Measurements from ENCODE around the gene NACAD.

Gene NACAD, protein sequence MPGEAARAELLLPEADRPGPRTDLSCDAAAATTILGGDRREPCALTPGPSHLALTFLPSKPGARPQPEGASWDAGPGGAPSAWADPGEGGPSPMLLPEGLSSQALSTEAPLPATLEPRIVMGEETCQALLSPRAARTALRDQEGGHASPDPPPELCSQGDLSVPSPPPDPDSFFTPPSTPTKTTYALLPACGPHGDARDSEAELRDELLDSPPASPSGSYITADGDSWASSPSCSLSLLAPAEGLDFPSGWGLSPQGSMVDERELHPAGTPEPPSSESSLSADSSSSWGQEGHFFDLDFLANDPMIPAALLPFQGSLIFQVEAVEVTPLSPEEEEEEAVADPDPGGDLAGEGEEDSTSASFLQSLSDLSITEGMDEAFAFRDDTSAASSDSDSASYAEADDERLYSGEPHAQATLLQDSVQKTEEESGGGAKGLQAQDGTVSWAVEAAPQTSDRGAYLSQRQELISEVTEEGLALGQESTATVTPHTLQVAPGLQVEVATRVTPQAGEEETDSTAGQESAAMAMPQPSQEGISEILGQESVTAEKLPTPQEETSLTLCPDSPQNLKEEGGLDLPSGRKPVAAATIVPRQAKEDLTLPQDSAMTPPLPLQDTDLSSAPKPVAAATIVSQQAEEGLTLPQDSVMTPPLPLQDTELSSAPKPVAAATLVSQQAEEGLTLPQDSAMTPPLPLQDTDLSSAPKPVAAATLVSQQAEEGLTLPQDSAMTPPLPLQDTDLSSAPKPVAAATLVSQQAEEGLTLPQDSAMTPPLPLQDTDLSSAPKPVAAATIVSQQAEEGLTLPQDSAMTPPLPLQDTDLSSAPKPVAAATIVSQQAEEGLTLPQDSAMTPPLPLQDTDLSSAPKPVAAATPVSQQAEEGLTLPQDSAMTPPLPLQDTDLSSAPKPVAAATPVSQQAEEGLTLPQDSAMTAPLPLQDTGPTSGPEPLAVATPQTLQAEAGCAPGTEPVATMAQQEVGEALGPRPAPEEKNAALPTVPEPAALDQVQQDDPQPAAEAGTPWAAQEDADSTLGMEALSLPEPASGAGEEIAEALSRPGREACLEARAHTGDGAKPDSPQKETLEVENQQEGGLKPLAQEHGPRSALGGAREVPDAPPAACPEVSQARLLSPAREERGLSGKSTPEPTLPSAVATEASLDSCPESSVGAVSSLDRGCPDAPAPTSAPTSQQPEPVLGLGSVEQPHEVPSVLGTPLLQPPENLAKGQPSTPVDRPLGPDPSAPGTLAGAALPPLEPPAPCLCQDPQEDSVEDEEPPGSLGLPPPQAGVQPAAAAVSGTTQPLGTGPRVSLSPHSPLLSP (N-terminal part only)

GRCh38 chr7:45088821-45089340, at the start of gene NACAD:
TSS of gene NACAD (minus strand) at chr7:45088969. CDS start at chr7:45088894, 75 bp downstream.
- peak; percentile 69 for DNase-seq (ENCODE audit: insufficient read length, low spot score)
- peak; percentile 81 for FAIRE-seq

DNA sequence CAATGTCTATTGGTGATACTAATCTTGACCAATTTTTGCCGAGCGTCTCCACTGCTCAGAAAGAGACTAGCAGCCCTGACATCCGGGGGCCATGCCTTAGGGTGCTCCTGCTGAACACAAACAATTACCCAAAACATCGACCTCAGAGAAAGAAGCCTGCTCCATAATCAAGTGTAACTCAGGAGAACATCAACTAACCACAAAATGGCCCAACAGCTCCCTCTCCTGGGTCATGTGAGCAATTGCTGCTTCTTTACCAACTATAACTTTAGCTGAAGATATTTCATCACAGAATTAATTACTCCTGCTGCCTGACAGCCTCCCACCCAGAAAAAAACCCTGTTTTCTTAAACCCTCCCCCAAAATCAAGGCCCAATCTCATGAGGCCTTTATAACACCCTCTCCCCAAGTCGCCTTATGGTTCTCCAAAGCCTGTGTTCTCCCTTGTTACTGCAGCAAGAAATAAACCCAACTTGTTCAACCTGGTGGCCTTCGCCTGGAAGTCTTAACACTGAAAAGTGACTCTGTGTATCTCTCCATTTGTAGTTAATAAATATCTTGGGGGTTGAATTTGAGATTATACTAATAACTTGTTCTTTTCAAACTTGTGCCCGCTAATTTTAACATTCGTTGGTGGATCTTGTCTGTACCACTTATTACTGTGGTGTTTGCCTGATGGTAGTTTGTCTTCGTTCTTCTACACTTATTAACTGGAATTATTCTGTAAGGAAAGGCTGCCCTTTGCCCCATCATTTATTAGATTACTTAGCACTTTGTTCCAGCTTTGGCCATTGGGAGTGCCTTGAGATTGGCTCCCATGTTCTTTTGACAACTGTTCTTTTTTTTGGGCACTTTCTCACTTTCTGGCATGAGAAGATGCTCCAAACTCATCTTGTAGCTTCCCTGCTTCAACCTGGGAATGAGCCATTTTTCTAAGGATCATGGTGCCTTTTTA, 47.6 kb upstream of the NACAD start:
- FAIRE-seq (no peak), DNase-seq (ENCODE audit: insufficient read length, low spot score) (peak; percentile 89)

DNA sequence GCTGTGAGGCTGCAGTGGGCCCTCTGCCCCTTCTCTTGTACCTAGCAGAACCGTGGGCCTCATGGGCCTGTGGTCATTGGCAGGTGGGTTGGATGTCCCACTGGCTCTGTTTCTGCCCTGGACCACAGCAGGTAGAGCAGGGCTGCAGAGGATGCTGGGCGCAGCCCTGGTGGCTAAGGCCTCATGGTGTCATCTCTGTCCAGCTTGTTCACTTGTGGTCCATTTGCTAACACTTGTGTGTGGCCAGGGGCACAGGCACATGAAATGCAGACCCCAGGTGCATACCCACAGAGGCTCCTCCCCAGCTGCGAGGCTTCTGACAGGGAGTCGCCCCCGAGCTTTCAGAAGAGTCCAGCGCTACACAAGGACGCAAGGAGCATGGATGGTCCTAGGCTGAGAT, 45.1 kb upstream of the NACAD start:
- FAIRE-seq (no peak), DNase-seq (ENCODE audit: insufficient read length, low spot score) (no peak)

DNA sequence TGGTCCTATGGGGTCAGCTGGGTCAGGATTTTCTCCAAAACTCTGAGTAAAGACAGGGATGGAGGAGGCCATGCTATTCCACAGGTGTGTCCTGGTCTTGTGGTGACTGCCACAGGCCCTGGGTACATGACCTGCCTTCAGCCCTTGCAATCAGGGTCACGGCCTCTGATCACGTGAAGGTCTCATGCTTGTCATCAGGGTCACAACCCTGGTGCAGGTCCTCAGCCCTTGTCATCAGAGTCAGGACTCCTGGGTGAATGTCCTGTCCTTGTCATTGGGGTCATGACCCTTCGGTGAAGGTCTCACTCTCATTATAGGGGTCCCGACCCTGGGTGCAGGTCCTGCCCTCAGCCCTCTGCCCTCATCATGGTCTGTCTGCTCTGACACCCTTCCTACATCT, 44.6 kb upstream of the NACAD start:
- FAIRE-seq: no peak
- DNase-seq (ENCODE audit: insufficient read length, low spot score): no peak

DNA sequence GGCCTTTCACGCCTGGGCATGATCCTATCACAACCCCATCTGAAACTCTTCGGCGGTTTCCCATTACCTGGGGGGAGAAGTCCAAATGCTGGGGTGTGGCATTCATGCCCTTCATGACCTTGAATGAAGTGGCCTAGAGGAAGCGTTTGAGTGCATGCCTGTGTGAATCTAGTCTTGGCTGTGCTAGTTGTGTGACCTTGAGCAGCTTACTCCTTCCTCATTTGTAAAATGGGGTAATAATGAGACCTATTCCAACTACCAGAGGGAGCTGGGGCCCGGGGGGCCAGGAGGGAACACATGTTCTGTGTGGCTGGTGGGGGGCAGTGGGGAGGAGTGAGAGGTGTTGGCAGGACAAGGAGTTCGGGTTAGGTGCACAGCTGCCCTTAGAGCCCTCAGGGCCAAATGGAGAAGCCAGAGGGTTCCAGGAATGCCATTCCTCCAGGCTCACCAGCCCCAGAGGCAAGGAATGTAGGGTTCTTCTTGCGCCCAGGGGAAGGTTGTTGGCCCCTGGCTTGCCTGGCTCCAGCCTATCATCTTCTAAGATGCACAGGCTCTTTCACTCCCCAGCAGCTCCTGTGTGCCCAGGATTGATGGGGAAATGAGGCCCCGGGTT, 44.0 kb upstream of the NACAD start:
- no peak for DNase-seq (ENCODE audit: insufficient read length, low spot score)
- FAIRE-seq: no peak

DNA sequence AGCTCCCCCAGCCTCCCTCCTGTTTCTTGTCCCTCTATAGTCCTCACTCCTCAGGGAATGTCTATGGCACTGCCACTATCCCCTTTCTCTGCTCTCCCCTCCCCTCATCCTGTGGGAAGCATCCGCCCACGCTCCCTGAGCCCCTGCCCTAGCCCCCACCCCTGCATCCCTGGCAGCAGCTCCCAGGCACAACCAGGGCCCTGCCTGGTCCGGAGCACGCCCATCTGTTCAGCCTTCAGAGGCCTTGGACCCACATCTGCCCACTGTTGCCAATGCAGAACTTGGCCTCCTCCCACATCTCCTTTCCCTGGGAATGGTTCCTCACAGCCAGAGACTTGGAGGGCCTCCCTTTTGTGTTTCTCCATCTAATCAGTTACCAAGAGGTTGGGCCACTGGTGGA, 43.1 kb upstream of the NACAD start:
- no peak for FAIRE-seq
- no peak for DNase-seq (ENCODE audit: insufficient read length, low spot score)

- FAIRE-seq (no peak), DNase-seq (ENCODE audit: insufficient read length, low spot score) (no peak)
Measured at GRCh38 chr7:45130910-45131309, 42.1 kb upstream of the NACAD start.

- DNase-seq (ENCODE audit: insufficient read length, low spot score): no peak
- no peak for FAIRE-seq
Measured at GRCh38 chr7:45129906-45130305, 41.1 kb upstream of the NACAD start.

GRCh38 chr7:45129181-45129800, 40.5 kb upstream of the NACAD start:
- DNase-seq (ENCODE audit: insufficient read length, low spot score): no peak
- no peak for FAIRE-seq

- FAIRE-seq: no peak
- DNase-seq (ENCODE audit: insufficient read length, low spot score): no peak
Measured at GRCh38 chr7:45126920-45127319, 38.2 kb upstream of the NACAD start.

GRCh38 chr7:45126201-45126600, 37.4 kb upstream of the NACAD start:
- no peak for FAIRE-seq

DNA sequence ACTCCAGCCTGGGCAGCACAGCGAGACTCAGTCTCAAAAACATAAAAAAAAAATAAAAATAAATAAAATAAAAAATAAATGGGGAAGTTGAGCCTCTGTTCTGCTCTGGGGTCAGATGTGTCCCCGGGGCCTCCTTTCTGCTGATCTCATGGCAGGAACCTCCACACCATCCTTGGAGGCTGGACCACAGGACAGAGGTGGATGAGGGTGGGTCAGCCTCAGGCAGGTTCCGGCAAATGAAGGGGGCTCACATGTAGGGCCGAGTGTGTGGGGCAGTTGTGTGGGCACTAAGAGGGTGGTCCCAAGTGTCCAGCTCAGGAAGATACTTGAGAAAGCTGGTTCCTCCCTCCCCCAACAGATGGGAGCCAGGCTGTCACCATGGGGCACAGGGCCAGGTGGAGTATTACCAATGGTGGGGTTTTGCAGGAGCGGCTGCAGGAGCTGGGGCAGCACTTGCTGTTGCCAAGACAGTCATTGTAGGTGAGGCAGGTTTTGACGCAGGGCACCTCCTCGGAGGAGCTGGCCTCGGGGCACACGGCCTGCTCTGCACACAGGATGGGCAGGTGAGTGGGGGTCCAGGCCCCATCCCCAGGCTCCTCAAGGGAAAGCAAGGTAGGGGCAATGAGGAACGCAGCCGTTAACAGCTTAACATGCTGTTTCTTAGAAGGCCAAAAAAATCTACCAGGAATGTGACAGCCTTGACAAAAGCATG, 36.6 kb upstream of the NACAD start:
- DNase-seq (ENCODE audit: insufficient read length, low spot score): no peak
- no peak for FAIRE-seq

More at GRCh38 chr7:45126201-45126600, 37.4 kb upstream of the NACAD start:
- no peak for DNase-seq (ENCODE audit: insufficient read length, low spot score)

DNA sequence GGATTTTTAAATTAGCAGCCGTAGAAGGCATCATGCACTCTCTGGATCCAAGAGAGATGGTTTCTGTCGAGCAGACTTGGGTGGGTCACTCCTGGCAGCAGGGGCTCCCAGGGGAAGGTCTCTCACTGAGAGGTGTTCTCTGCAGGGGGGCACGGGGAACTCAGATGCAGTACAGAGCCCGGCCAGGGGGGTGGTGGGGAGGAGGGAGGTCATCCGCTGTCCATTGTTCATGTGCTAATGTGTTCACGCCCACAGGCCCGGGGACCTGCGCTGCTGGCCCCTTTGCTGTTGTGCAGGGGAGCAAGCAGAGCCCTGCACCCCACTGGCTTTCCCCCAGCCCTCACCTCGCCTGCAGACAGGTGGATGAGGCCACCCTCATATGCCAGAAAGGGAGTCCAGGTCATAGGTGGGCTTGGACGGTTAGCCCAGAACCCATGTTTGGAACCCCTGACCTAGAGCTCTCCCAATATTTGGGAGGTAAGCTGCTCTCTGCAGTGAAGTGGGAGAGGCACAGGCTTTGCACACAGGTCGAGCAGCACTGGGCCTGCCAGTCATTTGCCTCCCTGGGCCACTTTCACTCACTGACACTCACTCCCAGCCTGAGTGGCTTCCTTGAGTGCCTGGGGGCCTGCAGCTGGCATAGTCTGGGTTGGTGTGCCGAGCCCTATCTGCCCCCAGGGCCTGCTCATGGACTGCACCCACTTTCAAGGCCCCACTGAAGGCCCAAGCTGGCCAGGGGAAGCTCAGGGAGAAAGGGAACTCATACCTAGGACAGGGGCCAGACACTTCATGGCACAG, 35.3 kb upstream of the NACAD start:
- DNase-seq (ENCODE audit: insufficient read length, low spot score) (no peak), FAIRE-seq (no peak)

- DNase-seq (ENCODE audit: insufficient read length, low spot score) (no peak), FAIRE-seq (peak; percentile 20)
Measured at GRCh38 chr7:45122975-45123860, 34.4 kb upstream of the NACAD start.

DNA sequence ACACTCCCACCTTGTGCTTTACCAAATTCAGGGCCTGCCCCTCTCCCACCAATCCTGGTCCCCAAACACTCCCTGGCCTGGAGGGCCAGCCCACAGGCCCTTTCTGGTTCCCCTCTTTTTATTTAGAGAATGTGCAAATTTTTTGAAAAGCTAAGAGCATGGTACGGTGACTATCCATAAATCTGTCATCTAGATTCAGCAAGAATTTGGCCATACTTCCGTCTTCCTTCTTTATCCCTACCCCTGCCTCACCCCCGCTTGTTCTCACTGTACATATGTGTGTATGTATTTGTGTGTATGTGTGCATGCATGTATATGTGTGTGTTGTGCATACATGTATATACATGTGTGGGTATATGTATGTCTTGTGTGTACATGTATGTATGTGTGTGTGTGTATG, 30.8 kb upstream of the NACAD start:
- DNase-seq (ENCODE audit: insufficient read length, low spot score) (no peak), FAIRE-seq (peak; percentile 86)

- FAIRE-seq (peak; percentile 4), DNase-seq (ENCODE audit: insufficient read length, low spot score) (no peak)
Measured at GRCh38 chr7:45118889-45119331, 30.1 kb upstream of the NACAD start.
